Measurements from ENCODE around the gene TRIM71.

Gene TRIM71

GRCh38 chr3:32840086-32840841, 22.5 kb downstream of the TRIM71 start:
- no peaks in the 10 kb centered on the region for H3K27me3 ChIP-seq (ENCODE audit: insufficient read depth, low read length)
- no peak overlapping the region for H3K9ac ChIP-seq (ENCODE audit: low read length)
- no peaks in the 10 kb centered on the region for H3F3A ChIP-seq (ENCODE audit: insufficient read depth, low read length)
- H3K9me3 ChIP-seq (ENCODE audit: low read length), result no peaks in the 10 kb centered on the region
- no peaks in the 10 kb centered on the region for H3K79me2 ChIP-seq (ENCODE audit: insufficient read depth, low read length)
- H4K20me1 ChIP-seq (ENCODE audit: insufficient read depth, low read length), result no peaks in the 10 kb centered on the region
- no peak overlapping the region for H3K4me2 ChIP-seq (ENCODE audit: low read length)
- TF ChIP-seq EZH2 (IDR thresholded peaks at IDR 0.05; ENCODE audit: borderline replicate concordance, low read length) (no peak), CTCF (IDR thresholded peaks at IDR 0.05; ENCODE audit: low read length) (no peak)
- H3K36me3 ChIP-seq (ENCODE audit: insufficient read depth, low read length), result no peaks in the 10 kb centered on the region
- no peaks in the 10 kb centered on the region for H3K9me2 ChIP-seq (ENCODE audit: low read depth, low read length)
- no peak overlapping the region for H2AFZ ChIP-seq (ENCODE audit: low read length)
- no peaks in the 10 kb centered on the region for H3K4me1 ChIP-seq (ENCODE audit: insufficient read depth, low read length, severe bottlenecking)
- H3K4me3 ChIP-seq (ENCODE audit: low read depth, low read length, poor library complexity, severe bottlenecking), result no peak overlapping the region
- no peak overlapping the region for H3K27ac ChIP-seq (ENCODE audit: low read depth, low read length, poor library complexity, severe bottlenecking)

GRCh38 chr3:32841341-32841740, 23.5 kb downstream of the TRIM71 start:
- Histone ChIP-seq H3K27ac (ENCODE audit: low read depth, low read length, poor library complexity, severe bottlenecking) (no peak overlapping the region), H4K20me1 (ENCODE audit: insufficient read depth, low read length) (no peaks in the 10 kb centered on the region), H3K4me2 (ENCODE audit: low read length) (no peak overlapping the region), H3K36me3 (ENCODE audit: insufficient read depth, low read length) (no peaks in the 10 kb centered on the region), H3K4me3 (ENCODE audit: low read depth, low read length, poor library complexity, severe bottlenecking) (no peak overlapping the region), H2AFZ (ENCODE audit: low read length) (no peak overlapping the region), H3K9ac (ENCODE audit: low read length) (no peak overlapping the region), H3K4me1 (ENCODE audit: insufficient read depth, low read length, severe bottlenecking) (no peaks in the 10 kb centered on the region), H3K9me2 (ENCODE audit: low read depth, low read length) (no peaks in the 10 kb centered on the region), H3K9me3 (ENCODE audit: low read length) (no peaks in the 10 kb centered on the region), H3F3A (ENCODE audit: insufficient read depth, low read length) (no peaks in the 10 kb centered on the region), H3K79me2 (ENCODE audit: insufficient read depth, low read length) (no peaks in the 10 kb centered on the region), H3K27me3 (ENCODE audit: insufficient read depth, low read length) (no peaks in the 10 kb centered on the region)
- TF ChIP-seq EZH2 (IDR thresholded peaks at IDR 0.05; ENCODE audit: borderline replicate concordance, low read length), result no peak
- no peak for TF ChIP-seq CTCF (IDR thresholded peaks at IDR 0.05; ENCODE audit: low read length)

GRCh38 chr3:32841867-32842470, 24.2 kb downstream of the TRIM71 start:
- H3K36me3 ChIP-seq (ENCODE audit: insufficient read depth, low read length), result no peaks in the 10 kb centered on the region

More at GRCh38 chr3:32841867-32842470, 24.2 kb downstream of the TRIM71 start:
- no peak overlapping the region for H3K9ac ChIP-seq (ENCODE audit: low read length)
- no peaks in the 10 kb centered on the region for H3K4me1 ChIP-seq (ENCODE audit: insufficient read depth, low read length, severe bottlenecking)
- H3K9me2 ChIP-seq (ENCODE audit: low read depth, low read length), result no peaks in the 10 kb centered on the region
- no peak overlapping the region for H3K4me3 ChIP-seq (ENCODE audit: low read depth, low read length, poor library complexity, severe bottlenecking)
- no peak overlapping the region for H2AFZ ChIP-seq (ENCODE audit: low read length)
- TF ChIP-seq CTCF (IDR thresholded peaks at IDR 0.05; ENCODE audit: low read length) (no peak), EZH2 (IDR thresholded peaks at IDR 0.05; ENCODE audit: borderline replicate concordance, low read length) (no peak)
- no peaks in the 10 kb centered on the region for H4K20me1 ChIP-seq (ENCODE audit: insufficient read depth, low read length)
- no peaks in the 10 kb centered on the region for H3K9me3 ChIP-seq (ENCODE audit: low read length)
- H3K79me2 ChIP-seq (ENCODE audit: insufficient read depth, low read length), result no peaks in the 10 kb centered on the region
- no peaks in the 10 kb centered on the region for H3F3A ChIP-seq (ENCODE audit: insufficient read depth, low read length)
- H3K4me2 ChIP-seq (ENCODE audit: low read length), result no peak overlapping the region
- no peaks in the 10 kb centered on the region for H3K27me3 ChIP-seq (ENCODE audit: insufficient read depth, low read length)
- H3K27ac ChIP-seq (ENCODE audit: low read depth, low read length, poor library complexity, severe bottlenecking), result no peak overlapping the region
